HG03575 (cell line): ENCODE results near the gene CCNI.

ENCODE experiments used
- ATAC-seq: cut with Tn5 transposase; IDR thresholded peaks from one replicate; pipeline ENCODE4 v1.9.1; 2021; ENCODE audit not compliant: unreplicated experiment, insufficient number of reproducible peaks, low FRiP score; ENCODE audit errors: extremely low read depth

Gene CCNI, protein sequence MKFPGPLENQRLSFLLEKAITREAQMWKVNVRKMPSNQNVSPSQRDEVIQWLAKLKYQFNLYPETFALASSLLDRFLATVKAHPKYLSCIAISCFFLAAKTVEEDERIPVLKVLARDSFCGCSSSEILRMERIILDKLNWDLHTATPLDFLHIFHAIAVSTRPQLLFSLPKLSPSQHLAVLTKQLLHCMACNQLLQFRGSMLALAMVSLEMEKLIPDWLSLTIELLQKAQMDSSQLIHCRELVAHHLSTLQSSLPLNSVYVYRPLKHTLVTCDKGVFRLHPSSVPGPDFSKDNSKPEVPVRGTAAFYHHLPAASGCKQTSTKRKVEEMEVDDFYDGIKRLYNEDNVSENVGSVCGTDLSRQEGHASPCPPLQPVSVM

GRCh38 chr4:77075869-77076799 lies at the start of gene CCNI:
CCNI (minus strand) TSS chr4:77075989; CDS start chr4:77066362, 9,627 bp downstream.
- ATAC-seq: no peak

DNA sequence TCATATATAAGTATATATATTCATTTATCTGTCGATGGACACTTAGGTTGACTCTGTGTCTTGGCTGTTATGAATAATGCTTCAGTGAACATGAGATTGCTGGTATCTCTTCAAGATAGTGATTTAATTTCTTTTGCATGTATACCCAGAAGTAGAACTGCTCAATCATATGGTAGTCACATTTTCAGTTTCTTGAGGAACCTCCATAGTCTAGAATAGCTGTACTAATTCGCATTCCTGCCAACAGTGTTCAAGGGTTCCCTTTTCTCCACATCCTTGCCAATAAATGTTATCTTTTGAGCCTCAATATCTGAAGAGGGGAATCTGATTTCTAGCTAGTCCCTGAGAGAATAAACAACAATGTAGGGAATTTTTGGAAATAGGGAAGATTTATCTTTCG lies 48.8 kb upstream of the CCNI start:
- ATAC-seq: no peak

- no peak for ATAC-seq
Measured at GRCh38 chr4:77123411-77123810, 47.6 kb upstream of the CCNI start.

DNA sequence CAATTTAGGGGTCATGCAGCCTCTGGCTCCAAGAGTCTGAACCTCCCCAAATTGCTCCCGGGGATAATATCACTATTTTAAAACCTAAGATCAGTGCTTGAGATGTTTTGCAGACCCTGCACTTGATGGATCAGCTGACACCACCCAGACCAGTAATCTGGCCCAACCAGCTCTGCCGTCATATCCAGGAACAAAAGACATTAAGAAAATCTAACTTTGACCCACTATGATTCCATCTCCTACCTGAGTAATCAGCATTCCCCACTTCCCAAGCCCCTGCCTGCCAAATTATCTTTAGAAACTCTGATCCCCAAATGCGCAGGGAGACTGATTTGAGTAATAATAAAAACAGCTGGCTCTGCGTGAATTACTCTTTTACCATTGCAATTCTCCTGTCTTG lies 46.9 kb upstream of the CCNI start:
- ATAC-seq: no peak

DNA sequence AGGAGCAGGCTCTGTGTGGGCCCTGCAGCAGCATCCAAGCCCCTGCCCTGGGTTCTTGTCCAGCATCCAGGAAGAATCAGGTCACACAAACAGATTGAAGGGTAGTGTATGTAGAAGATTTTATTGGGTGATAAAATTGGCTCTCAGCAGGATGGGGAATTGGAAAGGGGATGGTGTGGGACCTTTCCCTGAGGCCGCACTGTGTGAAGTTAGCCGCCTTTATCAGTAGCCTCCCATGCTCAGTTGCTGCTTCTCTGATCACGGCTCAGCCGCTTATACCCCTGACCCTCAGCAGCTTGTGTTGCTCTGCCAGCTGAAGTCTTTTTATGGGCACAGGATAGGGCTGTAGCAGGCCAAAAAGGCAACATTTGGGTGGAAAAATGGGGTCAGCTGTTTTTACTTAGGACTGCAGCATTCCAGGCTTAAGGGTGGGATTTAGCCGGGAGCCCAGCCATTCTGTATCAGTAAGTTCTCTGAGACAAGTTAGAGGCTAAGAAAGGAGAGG lies 46.0 kb upstream of the CCNI start:
- ATAC-seq: no peak

GRCh38 chr4:77120886-77121508 lies 45.2 kb upstream of the CCNI start:
- no peak for ATAC-seq

DNA sequence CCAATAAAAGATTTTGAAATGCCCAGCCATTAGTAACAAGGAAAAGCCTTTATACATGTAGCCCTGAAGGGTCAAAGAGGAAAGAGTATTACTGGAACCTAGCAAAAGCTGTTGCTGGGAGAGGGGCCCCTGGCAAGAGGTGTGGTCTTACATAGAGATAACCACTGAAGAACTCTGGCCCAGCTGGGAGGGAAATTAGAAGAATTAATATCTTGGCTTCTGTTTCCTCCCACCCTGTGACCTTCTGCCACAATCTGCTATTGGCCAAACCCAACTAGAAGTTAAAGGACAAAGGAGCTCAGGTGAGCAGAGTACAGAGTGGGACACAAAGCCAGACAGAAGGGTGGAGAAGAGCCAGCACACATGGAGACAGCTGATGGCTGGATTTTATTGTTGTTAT lies 41.9 kb upstream of the CCNI start:
- no peak for ATAC-seq

DNA sequence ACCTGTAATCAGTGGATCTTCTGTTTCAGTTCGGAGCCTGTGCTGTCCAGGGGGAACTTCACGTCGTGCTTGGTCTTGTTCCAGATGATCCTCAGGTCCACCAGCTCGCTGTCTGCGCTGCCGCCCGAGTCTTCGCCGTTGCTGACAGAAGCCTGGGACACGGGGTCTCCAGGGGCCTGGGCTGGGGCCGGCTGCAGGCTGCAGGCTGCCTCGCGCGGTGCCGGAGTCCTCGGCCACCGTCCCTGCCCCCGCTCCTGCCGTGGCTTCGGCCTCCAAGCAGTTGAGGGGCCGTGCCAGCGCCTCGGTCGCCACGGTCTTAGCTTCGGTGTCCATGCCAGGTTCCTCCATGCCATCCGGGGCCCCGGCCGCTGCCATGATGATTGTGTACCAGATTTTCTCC lies 37.3 kb upstream of the CCNI start:
- no peak for ATAC-seq

- ATAC-seq: no peak
Measured at GRCh38 chr4:77110730-77111129, 34.9 kb upstream of the CCNI start.

- no peak for ATAC-seq
Measured at GRCh38 chr4:77104791-77105540, 29.2 kb upstream of the CCNI start.

DNA sequence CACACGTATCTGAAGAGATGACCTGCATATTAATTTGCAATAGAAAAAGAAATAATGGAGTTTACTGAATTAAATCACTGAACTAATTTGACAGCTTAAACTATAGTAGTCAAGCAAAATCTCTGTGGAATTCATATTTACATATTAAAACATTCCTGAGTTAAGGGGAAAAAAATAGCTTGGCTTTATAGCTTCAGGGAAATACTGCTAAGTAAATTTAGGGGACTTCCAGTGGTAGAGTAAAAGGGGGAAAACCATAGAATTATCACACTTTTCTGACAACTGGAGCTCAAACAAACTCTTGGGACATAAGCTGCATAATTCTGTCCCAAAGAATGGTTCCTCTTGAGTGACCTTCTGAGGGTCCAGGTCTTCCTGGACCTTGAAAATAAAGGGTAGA lies 28.6 kb upstream of the CCNI start:
- no peak for ATAC-seq

DNA sequence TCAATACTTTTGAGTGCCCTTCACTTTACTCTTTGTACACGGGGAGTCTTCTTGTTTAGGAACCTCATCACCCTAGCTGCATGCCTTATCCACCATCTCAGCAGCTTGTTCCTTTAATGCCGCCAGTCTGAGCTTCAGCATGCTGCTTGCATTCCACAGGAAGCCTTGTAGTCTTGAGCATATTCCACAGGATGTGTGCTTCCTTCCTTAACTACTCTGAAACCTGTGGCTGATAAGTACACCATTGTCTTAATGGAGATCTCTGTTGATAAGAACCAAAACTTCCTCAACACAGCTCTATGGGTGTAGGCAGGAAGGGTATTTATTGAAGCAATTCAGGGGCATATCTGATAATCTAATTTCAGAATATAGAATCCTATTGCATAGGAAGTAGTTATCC lies 24.4 kb upstream of the CCNI start:
- ATAC-seq: no peak

DNA sequence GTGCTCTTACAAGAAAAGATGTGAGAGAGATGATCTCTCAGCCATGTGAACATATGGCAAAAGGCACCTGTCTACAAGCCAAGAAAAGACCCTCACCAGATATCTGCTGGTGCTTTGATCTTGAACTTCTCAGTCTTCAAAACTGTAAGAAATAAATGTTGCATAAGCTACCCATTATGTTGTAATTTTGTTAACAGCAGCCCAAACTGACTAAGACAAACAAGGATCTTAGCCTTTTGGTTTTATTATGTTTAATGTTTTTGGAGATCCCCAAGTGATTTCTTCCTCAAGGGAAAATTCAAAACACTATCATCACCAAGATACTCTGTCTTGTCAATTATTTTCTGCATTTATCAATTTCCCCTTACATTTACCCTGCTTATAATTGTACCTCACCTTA lies 21.8 kb upstream of the CCNI start:
- no peak for ATAC-seq

- peak; percentile 98 for ATAC-seq
Measured at GRCh38 chr4:77095101-77095821, 19.5 kb upstream of the CCNI start.

DNA sequence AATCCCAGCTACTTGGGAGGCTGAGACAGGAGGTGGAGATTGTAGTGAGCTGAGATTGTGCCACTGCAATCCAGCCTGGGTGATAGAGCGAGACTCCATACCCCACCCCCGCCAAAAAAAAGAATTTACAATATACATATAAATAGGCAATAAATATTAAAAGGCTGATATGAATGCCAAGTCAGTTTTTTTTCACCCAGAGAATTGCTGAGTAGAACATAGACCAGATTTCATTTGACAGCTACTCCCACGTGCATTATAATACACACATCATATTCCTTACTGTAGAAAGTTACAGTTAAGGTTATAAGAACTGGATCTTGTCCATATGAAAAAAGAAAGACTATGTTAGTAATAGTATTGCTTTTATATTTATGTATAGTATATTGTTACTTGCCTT lies 18.7 kb upstream of the CCNI start:
- no peak for ATAC-seq

- no peak for ATAC-seq
Measured at GRCh38 chr4:77093401-77093800, 17.6 kb upstream of the CCNI start.

DNA sequence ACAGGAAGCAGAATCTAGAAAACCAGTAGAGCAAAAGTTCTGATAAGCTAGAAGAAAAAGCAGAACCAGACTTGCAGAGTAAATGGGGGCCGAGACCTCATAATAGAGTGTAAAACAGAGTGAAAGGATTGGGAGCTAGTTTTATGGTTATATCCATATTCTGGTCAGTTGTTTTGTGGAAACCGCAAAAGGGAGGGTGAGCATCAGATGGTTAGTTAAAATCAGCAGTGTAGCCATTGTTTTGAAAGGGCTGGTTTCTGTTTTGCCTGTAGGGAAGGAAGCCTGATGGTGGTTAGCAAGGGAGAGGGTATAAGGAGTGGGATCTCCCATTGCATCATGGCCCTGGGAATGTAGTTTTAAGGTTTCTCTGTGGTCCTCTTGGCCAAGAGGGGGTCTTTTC lies 17.2 kb upstream of the CCNI start:
- no peak for ATAC-seq

- no peak for ATAC-seq
Measured at GRCh38 chr4:77089866-77090265, 14.1 kb upstream of the CCNI start.
